Peyer's patch (tissue), 4 donors: ENCODE data around the gene ASCL4. TPM values are rescaled to one million over a fixed set of nuclear protein-coding genes. Genes with fewer than 3 reads are reported as not detected.

ENCODE experiments used
- DNase-seq, 3 donors: peaks; one replicate each; pipeline ENCODE4 v3.0.0-alpha.2; 2017 to 2019
- H3K27ac ChIP-seq, 4 donors: fragments of 200-600 bp; sonication (generic); one replicate each; pipeline ENCODE4 v1.5.1; 2016 to 2019
- H3K27me3 ChIP-seq, 2 donors: fragments of 200-600 bp; sonication (generic); one replicate each; pipeline ENCODE4 v1.5.1; 2019
- H3K36me3 ChIP-seq, 3 donors: fragments of 200-600 bp; sonication (generic); one replicate each; pipeline ENCODE4 v1.5.1; 2016 to 2019
- H3K4me1 ChIP-seq, 4 donors: fragments of 200-600 bp; sonication (generic); one replicate each; pipeline ENCODE4 v1.5.1; 2016 to 2019
- H3K4me3 ChIP-seq, 4 donors: fragments of 200-600 bp; sonication (generic); 1 replicate in 3 of 4; 2 replicates in 1 of 4; pipeline ENCODE4 v1.5.1; 2016 to 2019; ENCODE audit warnings: mild to moderate bottlenecking in 1 of 4
- H3K9me3 ChIP-seq, 4 donors: fragments of 200-600 bp; sonication (generic); one replicate each; pipeline ENCODE4 v1.5.1; 2016 to 2019; ENCODE audit warnings: mild to moderate bottlenecking in 1 of 4
- CTCF ChIP-seq, 6 experiments: fragments of 450-650 bp in 4 of 6; fragments of 200-600 bp in 2 of 6; sonication (generic) in 1 of 6; IDR thresholded peaks; one replicate each; pipeline ENCODE4 v1.5.1; 2017 to 2019; ENCODE audit warnings: antibody characterized with exemption in 6 of 6, mild to moderate bottlenecking in 3 of 6, moderate library complexity in 1 of 6
- POLR2A ChIP-seq, 2 donors: fragments of 450-650 bp; IDR thresholded peaks; one replicate each; pipeline ENCODE4 v1.5.1; 2017; ENCODE audit warnings: antibody characterized with exemption in 2 of 2, mild to moderate bottlenecking in 2 of 2, moderate library complexity in 2 of 2
- total RNA-seq, 4 donors: library from RNA; depleted of rRNA; stranded (reverse); fragments of >200 nt; gene quantifications; one replicate each; pipeline ENCODE4 v1.1.0, GENCODE V29; 2016

ASCL4 gene
- total RNA-seq, 4 donors from 2014 or later = not detected

- Histone ChIP-seq H3K27ac (no peak overlapping the region), H3K4me1 (no peaks in the 10 kb centered on the region), H3K27me3 (no peaks in the 10 kb centered on the region), H3K4me3 (no peak overlapping the region), H3K9me3 (peaks cover 0 to 9% (median 4%) of the 10 kb centered on the region in 4 donors), H3K36me3 (no peaks in the 10 kb centered on the region)
- DNase-seq = no peak
- TF ChIP-seq POLR2A (IDR thresholded peaks at IDR 0.05) (no peak), CTCF (IDR thresholded peaks at IDR 0.05) (no peak)
Measured at GRCh38 chr12:107818984-107819383, 44.5 kb downstream of the ASCL4 start.

- Histone ChIP-seq H3K27ac (no peak overlapping the region), H3K36me3 (no peaks in the 10 kb centered on the region), H3K4me3 (no peak overlapping the region), H3K4me1 (no peaks in the 10 kb centered on the region), H3K9me3 (peaks cover 0 to 17% (median under 1%) of the 10 kb centered on the region in 4 donors), H3K27me3 (no peaks in the 10 kb centered on the region)
- DNase-seq = no peak
- TF ChIP-seq CTCF (IDR thresholded peaks at IDR 0.05) = no peak
- no peak for TF ChIP-seq POLR2A (IDR thresholded peaks at IDR 0.05)
Measured at GRCh38 chr12:107822356-107822755, 47.9 kb downstream of the ASCL4 start.

Other genes with a start within 250 kb of the ASCL4 start
- 100 to 1,000 TPM in 1 of 4 donors, 10 to 100 TPM in 3; 21.7 to 178 (median 31.8) TPM for gene PWP1, start 88.9 kb upstream of the ASCL4 start, total RNA-seq
- gene PRDM4, start 13.6 kb upstream of the ASCL4 start, total RNA-seq = 10 to 100 TPM; 25.6 to 67.6 (median 52.9) TPM